ENCODE measurements around the gene ZNFX1.

ZNFX1 gene

GRCh38 chr20:49293122-49293521 is 15.3 kb upstream of the ZNFX1 start:
- peaks cover 10% of the 10 kb centered on the region for H3K4me1 ChIP-seq (ENCODE audit: insufficient read depth, low read length, poor library complexity, severe bottlenecking)

DNA sequence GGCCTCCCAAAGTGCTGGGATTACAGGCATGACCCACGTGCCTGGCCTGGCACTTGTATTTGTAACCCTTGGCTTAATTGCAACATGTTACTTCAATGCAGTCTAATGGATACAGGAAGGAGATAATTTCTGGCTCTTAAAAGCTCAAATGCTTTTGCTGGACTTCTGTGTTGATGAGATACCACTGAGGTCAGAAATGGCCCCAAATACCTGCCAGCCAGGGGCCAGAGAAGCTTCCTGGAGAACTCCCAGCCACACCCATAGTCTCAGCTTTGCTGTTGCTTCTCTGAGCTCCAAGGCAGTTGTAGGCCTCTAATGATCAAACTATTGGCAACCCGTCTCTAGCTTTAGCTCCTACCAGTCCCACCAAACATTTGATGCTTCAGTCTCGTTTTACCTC is 14.2 kb upstream of the ZNFX1 start:
- Histone ChIP-seq H3K79me2 (ENCODE audit: insufficient read depth, low read length) (peaks cover 25% of the 10 kb centered on the region), H3K4me3 (ENCODE audit: low read length, poor library complexity, severe bottlenecking) (no peak overlapping the region), H3K36me3 (ENCODE audit: insufficient read depth, low read length) (peaks cover 62% of the 10 kb centered on the region), H2AFZ (ENCODE audit: low read length) (no peak overlapping the region), H3F3A (ENCODE audit: low read depth) (peaks cover 8% of the 10 kb centered on the region; the same call in 1 of the 2 replicates), H3K9me3 (ENCODE audit: insufficient read depth, low read depth, low read length) (peaks cover 2% of the 10 kb centered on the region; the same call in 1 of the 2 replicates), H3K9ac (ENCODE audit: low read depth, low read length, poor library complexity, severe bottlenecking) (no peak overlapping the region), H3K4me1 (ENCODE audit: insufficient read depth, low read length, poor library complexity, severe bottlenecking) (peaks cover 9% of the 10 kb centered on the region), H4K20me1 (ENCODE audit: insufficient read depth, low read length, poor library complexity, severe bottlenecking) (peaks cover 31% of the 10 kb centered on the region), H3K4me2 (ENCODE audit: low read depth, low read length, poor library complexity, severe bottlenecking) (no peak overlapping the region), H3K27me3 (ENCODE audit: insufficient read depth, low read length, poor library complexity, severe bottlenecking) (no peaks in the 10 kb centered on the region), H3K9me2 (replicated peaks; ENCODE audit: low read depth, low read length) (no peaks in the 10 kb centered on the region)
- TF ChIP-seq CTCF (conservative IDR thresholded peaks at IDR 0.05; ENCODE audit: low read length) (no peak), EZH2phosphoT487 (IDR thresholded peaks at IDR 0.05; ENCODE audit: borderline replicate concordance) (no peak)

More at GRCh38 chr20:49293122-49293521, 15.3 kb upstream of the ZNFX1 start:
- no peak overlapping the region for H3K4me3 ChIP-seq (ENCODE audit: low read length, poor library complexity, severe bottlenecking)
- no peak overlapping the region for H2AFZ ChIP-seq (ENCODE audit: low read length)
- peaks cover 14% of the 10 kb centered on the region; the same call in 1 of the 2 replicates for H3K79me2 ChIP-seq (ENCODE audit: insufficient read depth, low read length)
- no peak overlapping the region for H3K4me2 ChIP-seq (ENCODE audit: low read depth, low read length, poor library complexity, severe bottlenecking)
- H3K9me3 ChIP-seq (ENCODE audit: insufficient read depth, low read depth, low read length): no peaks in the 10 kb centered on the region
- H3K9me2 ChIP-seq (replicated peaks; ENCODE audit: low read depth, low read length): no peaks in the 10 kb centered on the region
- no peaks in the 10 kb centered on the region for H3K27me3 ChIP-seq (ENCODE audit: insufficient read depth, low read length, poor library complexity, severe bottlenecking)
- H4K20me1 ChIP-seq (ENCODE audit: insufficient read depth, low read length, poor library complexity, severe bottlenecking): peaks cover 20% of the 10 kb centered on the region
- peaks cover 51% of the 10 kb centered on the region for H3K36me3 ChIP-seq (ENCODE audit: insufficient read depth, low read length)
- TF ChIP-seq EZH2phosphoT487 (IDR thresholded peaks at IDR 0.05; ENCODE audit: borderline replicate concordance) (no peak), CTCF (conservative IDR thresholded peaks at IDR 0.05; ENCODE audit: low read length) (no peak)
- H3F3A ChIP-seq (ENCODE audit: low read depth): peaks cover 4% of the 10 kb centered on the region; the same call in 1 of the 2 replicates
- H3K9ac ChIP-seq (ENCODE audit: low read depth, low read length, poor library complexity, severe bottlenecking): no peak overlapping the region

- Histone ChIP-seq H3K9me3 (ENCODE audit: insufficient read depth, low read depth, low read length) (peaks cover 9% of the 10 kb centered on the region; the same call in 1 of the 2 replicates), H4K20me1 (ENCODE audit: insufficient read depth, low read length, poor library complexity, severe bottlenecking) (peaks cover 39% of the 10 kb centered on the region), H3K4me3 (ENCODE audit: low read length, poor library complexity, severe bottlenecking) (no peak overlapping the region), H3K4me2 (ENCODE audit: low read depth, low read length, poor library complexity, severe bottlenecking) (no peak overlapping the region), H3K27me3 (ENCODE audit: insufficient read depth, low read length, poor library complexity, severe bottlenecking) (no peaks in the 10 kb centered on the region), H2AFZ (ENCODE audit: low read length) (no peak overlapping the region), H3K9ac (ENCODE audit: low read depth, low read length, poor library complexity, severe bottlenecking) (no peak overlapping the region), H3K9me2 (replicated peaks; ENCODE audit: low read depth, low read length) (no peaks in the 10 kb centered on the region), H3K79me2 (ENCODE audit: insufficient read depth, low read length) (peaks cover 33% of the 10 kb centered on the region), H3K36me3 (ENCODE audit: insufficient read depth, low read length) (peaks cover 70% of the 10 kb centered on the region), H3F3A (ENCODE audit: low read depth) (peaks cover 8% of the 10 kb centered on the region; the same call in 1 of the 2 replicates), H3K4me1 (ENCODE audit: insufficient read depth, low read length, poor library complexity, severe bottlenecking) (peaks cover 10% of the 10 kb centered on the region)
- TF ChIP-seq CTCF (conservative IDR thresholded peaks at IDR 0.05; ENCODE audit: low read length) (no peak), EZH2phosphoT487 (IDR thresholded peaks at IDR 0.05; ENCODE audit: borderline replicate concordance) (no peak)
These were observed 13.3 kb upstream of the ZNFX1 start for GRCh38 chr20:49291200-49291599.

All from Loucy (cell line).